ENCODE data around the gene TM9SF1.

The TM9SF1 gene

GRCh38 chr14:24237463-24237955 is 42.3 kb upstream of the TM9SF1 start:
- peak; percentile 17 for DNase-seq (ENCODE audit: low read depth)
- TF ChIP-seq CTCF (conservative IDR thresholded peaks at IDR 0.05; ENCODE audit: low read length): no peak
- no peak overlapping the region for H3K4me3 ChIP-seq (ENCODE audit: low read length)

GRCh38 chr14:24236689-24237462 is 41.6 kb upstream of the TM9SF1 start:
- no peak for TF ChIP-seq CTCF (conservative IDR thresholded peaks at IDR 0.05; ENCODE audit: low read length)
- H3K4me3 ChIP-seq (ENCODE audit: low read length): no peak overlapping the region
- no peak for DNase-seq (ENCODE audit: low read depth)

GRCh38 chr14:24235804-24236688 is 40.8 kb upstream of the TM9SF1 start:
- no peak for TF ChIP-seq CTCF (conservative IDR thresholded peaks at IDR 0.05; ENCODE audit: low read length)
- H3K4me3 ChIP-seq (ENCODE audit: low read length): no peak overlapping the region
- DNase-seq (ENCODE audit: low read depth): no peak

GRCh38 chr14:24234095-24235005 is 39.1 kb upstream of the TM9SF1 start:
- H3K4me3 ChIP-seq (ENCODE audit: low read length): no peak overlapping the region
- TF ChIP-seq CTCF (conservative IDR thresholded peaks at IDR 0.05; ENCODE audit: low read length): no peak

GRCh38 chr14:24233538-24233866 is 38.3 kb upstream of the TM9SF1 start:
- TF ChIP-seq CTCF (conservative IDR thresholded peaks at IDR 0.05; ENCODE audit: low read length): no peak
- peak overlapping the region; percentile 96 for H3K4me3 ChIP-seq (ENCODE audit: low read length)
- no peak for DNase-seq (ENCODE audit: low read depth)

More at GRCh38 chr14:24234095-24235005, 39.1 kb upstream of the TM9SF1 start:
- no peak for DNase-seq (ENCODE audit: low read depth)

- TF ChIP-seq CTCF (conservative IDR thresholded peaks at IDR 0.05; ENCODE audit: low read length): no peak
- peak within 1 kb of the TSS; percentile 96 for H3K4me3 ChIP-seq (ENCODE audit: low read length)
- no peak for DNase-seq (ENCODE audit: low read depth)
These were observed 37.6 kb upstream of the TM9SF1 start, which contains the start of gene GMPR2 for GRCh38 chr14:24232645-24233537. Gene GMPR2, plus strand, starts transcription at chr14:24232929. Its CDS starts 325 bp downstream, at chr14:24233254.
